Tibial nerve (tissue), 4 donors: ENCODE measurements around the gene FAM171A1. TPM values are rescaled to one million over a fixed set of nuclear protein-coding genes. Genes with fewer than 3 reads are reported as not detected.
"Not testable (repeated sequence)": the region's sequence is repeated elsewhere in the genome, so short reads cannot be mapped to it uniquely, and the experiment has no call there.

Source experiments
- DNase-seq, 2 donors: peaks; one replicate each; pipeline ENCODE4 v3.0.0-alpha.2; 2019; ENCODE audit warnings: low spot score in 2 of 2
- H3K27ac ChIP-seq, 4 donors: fragments of 200-600 bp; sonication (generic) in 3 of 4; one replicate each; pipeline ENCODE4 v1.5.1; 2017 to 2019; ENCODE audit warnings: mild to moderate bottlenecking in 1 of 4
- H3K27me3 ChIP-seq, 2 donors: fragments of 200-600 bp; sonication (generic) in 1 of 2; one replicate each; pipeline versions ENCODE4 v1.5.1 to v1.6.0; 2017 to 2019
- H3K36me3 ChIP-seq, 3 donors: fragments of 200-600 bp; sonication (generic); one replicate each; pipeline ENCODE4 v1.5.1; 2018 to 2019
- H3K4me1 ChIP-seq, 4 donors: fragments of 200-600 bp; sonication (generic) in 3 of 4; one replicate each; pipeline ENCODE4 v1.5.1; 2017 to 2019
- H3K4me3 ChIP-seq, 4 donors: fragments of 200-600 bp; sonication (generic) in 3 of 4; one replicate each; pipeline ENCODE4 v1.5.1; 2017 to 2019; ENCODE audit warnings: mild to moderate bottlenecking in 1 of 4, moderate library complexity in 1 of 4
- H3K9me3 ChIP-seq, 4 donors: fragments of 200-600 bp; sonication (generic) in 3 of 4; one replicate each; pipeline ENCODE4 v1.5.1; 2017 to 2019
- EP300 ChIP-seq, 2 donors: sonication (generic); formaldehyde crosslinking; IDR thresholded peaks; one replicate each; pipeline ENCODE4 v1.6.1; 2017; ENCODE audit warnings: antibody characterized with exemption in 2 of 2, mild to moderate bottlenecking in 1 of 2
- POLR2A ChIP-seq, 2 donors: fragments of 450-650 bp; IDR thresholded peaks; one replicate each; pipeline ENCODE4 v1.6.1; 2017; ENCODE audit warnings: antibody characterized with exemption in 2 of 2, mild to moderate bottlenecking in 2 of 2, moderate library complexity in 2 of 2
- WGBS, 2 donors: methylation state at CpG; one replicate each; pipeline ENCODE4 v1.1.5; 2018; 5-methylcytosine and 5-hydroxymethylcytosine counted together
- total RNA-seq, 4 donors: library from RNA; depleted of rRNA; stranded (reverse); fragments of >200 nt; gene quantifications; one replicate each; pipeline ENCODE4 v1.1.0, GENCODE V29; 2016
- TF ChIP-seq, protein P1 (sequence below), 5 experiments: fragments of 200-600 bp in 3 of 5; fragments of 450-650 bp in 2 of 5; sonication (generic) in 3 of 5; IDR thresholded peaks; one replicate each; pipeline ENCODE4 v1.5.1; 2016 to 2019; ENCODE audit warnings: antibody characterized with exemption in 5 of 5, mild to moderate bottlenecking in 3 of 5, moderate library complexity in 2 of 5

The FAM171A1 gene
- total RNA-seq, 4 donors from 2014 or later, result 15.3 to 31.2 (median 21.2) TPM

- Histone ChIP-seq H3K27ac (no peak overlapping the region), H3K36me3 (no peaks in the 10 kb centered on the region), H3K9me3 (no peaks in the 10 kb centered on the region), H3K4me1 (no peaks in the 10 kb centered on the region), H3K27me3 (no peaks in the 10 kb centered on the region), H3K4me3 (no peak overlapping the region)
- DNase-seq, result no peak
- 73 to 84% methylated on average over 6 of the region's 6 CpGs for WGBS, 2 donors
- TF ChIP-seq POLR2A (IDR thresholded peaks at IDR 0.05) (no peak), EP300 (IDR thresholded peaks at IDR 0.05) (no peak)
- TF ChIP-seq, protein P1, sequence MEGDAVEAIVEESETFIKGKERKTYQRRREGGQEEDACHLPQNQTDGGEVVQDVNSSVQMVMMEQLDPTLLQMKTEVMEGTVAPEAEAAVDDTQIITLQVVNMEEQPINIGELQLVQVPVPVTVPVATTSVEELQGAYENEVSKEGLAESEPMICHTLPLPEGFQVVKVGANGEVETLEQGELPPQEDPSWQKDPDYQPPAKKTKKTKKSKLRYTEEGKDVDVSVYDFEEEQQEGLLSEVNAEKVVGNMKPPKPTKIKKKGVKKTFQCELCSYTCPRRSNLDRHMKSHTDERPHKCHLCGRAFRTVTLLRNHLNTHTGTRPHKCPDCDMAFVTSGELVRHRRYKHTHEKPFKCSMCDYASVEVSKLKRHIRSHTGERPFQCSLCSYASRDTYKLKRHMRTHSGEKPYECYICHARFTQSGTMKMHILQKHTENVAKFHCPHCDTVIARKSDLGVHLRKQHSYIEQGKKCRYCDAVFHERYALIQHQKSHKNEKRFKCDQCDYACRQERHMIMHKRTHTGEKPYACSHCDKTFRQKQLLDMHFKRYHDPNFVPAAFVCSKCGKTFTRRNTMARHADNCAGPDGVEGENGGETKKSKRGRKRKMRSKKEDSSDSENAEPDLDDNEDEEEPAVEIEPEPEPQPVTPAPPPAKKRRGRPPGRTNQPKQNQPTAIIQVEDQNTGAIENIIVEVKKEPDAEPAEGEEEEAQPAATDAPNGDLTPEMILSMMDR (IDR thresholded peaks at IDR 0.05), result no peak
Observed at GRCh38 chr10:15305634-15306033, 65.5 kb downstream of the FAM171A1 start.

GRCh38 chr10:15305161-15305560 lies 65.9 kb downstream of the FAM171A1 start:
- Histone ChIP-seq H3K9me3 (no peaks in the 10 kb centered on the region), H3K4me1 (peaks cover 0 to 3% (median 0%) of the 10 kb centered on the region in 4 donors), H3K4me3 (no peak overlapping the region), H3K36me3 (no peaks in the 10 kb centered on the region), H3K27ac (no peak overlapping the region), H3K27me3 (no peaks in the 10 kb centered on the region)
- WGBS, 2 donors, result 88 to 100% methylated on average over 2 of the region's 2 CpGs
- no peak for DNase-seq
- TF ChIP-seq EP300 (IDR thresholded peaks at IDR 0.05), result no peak
- no peak for TF ChIP-seq POLR2A (IDR thresholded peaks at IDR 0.05)
- TF ChIP-seq, protein P1 (IDR thresholded peaks at IDR 0.05), result no peak

GRCh38 chr10:15302188-15302956 lies 68.7 kb downstream of the FAM171A1 start:
- not testable (repeated sequence) for DNase-seq, H3K4me1 ChIP-seq, H3K36me3 ChIP-seq, H3K4me3 ChIP-seq, H3K9me3 ChIP-seq, H3K27me3 ChIP-seq, H3K27ac ChIP-seq
- 94% methylated on average over 15 of the region's 15 CpGs for WGBS, 2 donors

GRCh38 chr10:15300697-15301096 lies 70.4 kb downstream of the FAM171A1 start:
- H3K4me3 ChIP-seq, result no peak overlapping the region
- no peaks in the 10 kb centered on the region for H3K27me3 ChIP-seq
- H3K9me3 ChIP-seq, result no peaks in the 10 kb centered on the region
- H3K36me3 ChIP-seq, result no peaks in the 10 kb centered on the region
- DNase-seq, result peak in 1 of 2 donors; percentile 16
- TF ChIP-seq EP300 (IDR thresholded peaks at IDR 0.05), result peak in 1 of 2 donors; percentile 32
- no peak for TF ChIP-seq POLR2A (IDR thresholded peaks at IDR 0.05)
- TF ChIP-seq, protein P1 (IDR thresholded peaks at IDR 0.05), result no peak
- H3K4me1 ChIP-seq, result peaks cover 0 to 15% (median 3%) of the 10 kb centered on the region in 4 donors
- whole genome bisulfite sequencing, 2 donors, result 25 to 30% methylated on average over 4 of the region's 4 CpGs
- peak overlapping the region in 3 of 4 donors; percentile 5 to 67 (median 63) for H3K27ac ChIP-seq

DNA sequence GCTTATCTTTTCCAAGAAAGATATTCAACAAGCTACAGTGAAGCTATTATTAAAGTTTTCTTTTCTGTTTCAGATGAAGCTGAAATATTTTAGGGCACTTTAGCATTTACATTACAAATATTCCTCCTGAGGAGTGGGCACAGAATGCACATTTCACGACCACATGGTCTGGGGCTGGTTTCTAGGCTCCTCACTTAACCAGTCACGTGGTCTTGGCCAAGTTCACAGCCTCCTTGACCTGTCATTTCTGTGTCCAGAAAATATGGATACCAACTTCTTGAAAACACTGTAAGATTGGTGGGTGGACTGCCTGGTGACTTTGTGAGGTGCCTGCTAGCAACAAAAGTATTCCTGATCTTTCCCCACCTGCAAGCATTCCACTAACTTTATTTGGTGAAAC lies 70.9 kb downstream of the FAM171A1 start:
- H3K4me1 ChIP-seq, result peaks cover 0 to 18% (median 7%) of the 10 kb centered on the region in 4 donors
- peak overlapping the region in 2 of 4 donors; percentile 63 to 67 for H3K27ac ChIP-seq
- H3K36me3 ChIP-seq, result no peaks in the 10 kb centered on the region
- no peak for DNase-seq
- H3K27me3 ChIP-seq, result no peaks in the 10 kb centered on the region
- TF ChIP-seq, protein P1 (IDR thresholded peaks at IDR 0.05), result no peak
- TF ChIP-seq EP300 (IDR thresholded peaks at IDR 0.05) (no peak), POLR2A (IDR thresholded peaks at IDR 0.05) (no peak)
- H3K9me3 ChIP-seq, result no peaks in the 10 kb centered on the region
- H3K4me3 ChIP-seq, result no peak overlapping the region
- WGBS, 2 donors, result 43 to 49% methylated on average over 2 of the region's 2 CpGs
